Smooth muscle cell (in vitro differentiated cells): ENCODE measurements around the gene PFDN4. TPM values are rescaled to one million over a fixed set of nuclear protein-coding genes. Genes with fewer than 3 reads are reported as not detected.

ENCODE experiments used
- DNase-seq: peaks from one replicate; lab custom pipeline; 2025; ENCODE audit not compliant: unreplicated experiment; lab: John Stamatoyannopoulos, UW
- H2AFZ ChIP-seq: fragments of 200-600 bp; sonication (generic); 2 replicates; pipeline ENCODE4 v1.6.0; 2016; ENCODE audit warnings: antibody characterized with exemption, low read depth, mild to moderate bottlenecking
- H3F3A ChIP-seq: fragments of 200-600 bp; sonication (generic); 2 replicates; pipeline ENCODE4 v1.6.0; 2017; ENCODE audit warnings: antibody characterized with exemption, low read depth
- H3K27ac ChIP-seq: fragments of 200-600 bp; sonication (generic); 2 replicates; pipeline ENCODE4 v1.5.1; 2016; ENCODE audit warnings: low read depth, mild to moderate bottlenecking
- H3K27me3 ChIP-seq: fragments of 200-600 bp; sonication (generic); 2 replicates; pipeline ENCODE4 v1.6.1; 2016; ENCODE audit warnings: low read depth, mild to moderate bottlenecking
- H3K36me3 ChIP-seq: fragments of 200-600 bp; sonication (generic); 2 replicates; pipeline ENCODE4 v1.5.1; 2016; ENCODE audit warnings: low read depth
- H3K4me1 ChIP-seq: fragments of 200-600 bp; sonication (generic); 2 replicates; pipeline ENCODE4 v1.5.1; 2016; ENCODE audit warnings: low read depth
- H3K4me2 ChIP-seq: fragments of 200-600 bp; sonication (generic); 2 replicates; pipeline ENCODE4 v1.6.0; 2016; ENCODE audit warnings: mild to moderate bottlenecking
- H3K4me3 ChIP-seq: fragments of 200-600 bp; sonication (generic); 2 replicates; pipeline ENCODE4 v1.5.1; 2016; ENCODE audit warnings: mild to moderate bottlenecking
- H3K79me2 ChIP-seq: fragments of 200-600 bp; sonication (generic); 2 replicates; pipeline ENCODE4 v1.6.0; 2016; ENCODE audit warnings: low read depth, mild to moderate bottlenecking
- H3K9ac ChIP-seq: fragments of 200-600 bp; sonication (generic); 2 replicates; pipeline ENCODE4 v1.6.0; 2016; ENCODE audit warnings: low read depth
- H3K9me3 ChIP-seq: fragments of 200-600 bp; sonication (generic); replicated peaks from 2 replicates; pipeline ENCODE4 v1.5.1; 2016; ENCODE audit warnings: low read depth
- H4K20me1 ChIP-seq: fragments of 200-600 bp; sonication (generic); 2 replicates; pipeline ENCODE4 v1.6.0; 2016; ENCODE audit warnings: low read depth
- WGBS: methylation state at CpG from one replicate; pipeline ENCODE4 v1.1.7; 2016; ENCODE audit warnings: low lambda C conversion rate; 5-methylcytosine and 5-hydroxymethylcytosine counted together
- polyA plus RNA-seq: library from polyadenylated mRNA; unstranded; fragments of >200 nt; fragmentation: Nextera tagmentation; extraction: Ambion mirVana; gene quantifications from 2 replicates; pipeline ENCODE4 v1.2.1, GENCODE V29; 2016
- total RNA-seq: library from RNA; depleted of rRNA; stranded (reverse); fragments of >200 nt; gene quantifications from 2 replicates; pipeline ENCODE4 v1.2.3, GENCODE V29; 2014
- TF ChIP-seq, protein P1 (sequence below): fragments of 200-600 bp; sonication (generic); IDR thresholded peaks from 2 replicates; pipeline ENCODE4 v1.5.1; 2017; ENCODE audit warnings: borderline replicate concordance, mild to moderate bottlenecking, antibody characterized with exemption; ENCODE audit not compliant: insufficient read depth, poor library complexity, severe bottlenecking

PFDN4 gene
- total and polyA plus RNA-seq, 2 experiments from 2014 or later: 47.6 to 240 TPM

DNA sequence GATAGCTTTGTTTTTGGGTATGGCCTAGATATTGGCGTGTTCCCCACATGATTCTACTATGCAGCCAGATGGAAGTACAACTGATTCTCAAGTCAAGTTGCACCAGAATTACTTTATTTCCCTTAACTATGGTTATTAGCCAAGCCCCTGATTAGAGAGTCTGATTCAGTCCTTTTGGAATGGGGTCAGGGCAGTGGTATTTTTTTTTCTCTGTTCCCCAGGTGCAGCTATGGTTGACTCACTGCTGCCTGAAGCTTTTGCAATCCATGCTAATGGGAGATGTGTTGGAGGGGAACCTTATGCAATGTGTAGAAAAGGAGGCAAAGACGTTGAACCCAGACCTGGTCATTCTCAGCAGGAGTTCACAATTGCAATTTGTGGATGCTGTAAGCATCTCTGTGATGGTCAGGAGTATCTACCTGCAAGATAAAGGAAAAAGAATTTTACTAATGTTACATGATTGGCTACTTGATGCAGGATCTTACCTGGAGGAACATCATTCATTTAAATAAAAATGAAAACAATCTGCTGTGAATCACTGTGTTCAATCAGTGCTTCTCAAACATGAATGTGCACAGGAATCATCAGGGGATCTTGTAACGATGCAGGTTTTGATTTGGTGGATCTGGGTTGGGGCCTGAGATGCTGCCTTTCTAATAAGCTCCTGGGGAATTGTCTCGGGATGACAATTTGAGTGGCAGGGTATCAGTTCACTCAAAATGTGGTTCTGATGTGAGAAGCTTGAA lies 49.4 kb downstream of the PFDN4 start:
- TF ChIP-seq, protein P1, sequence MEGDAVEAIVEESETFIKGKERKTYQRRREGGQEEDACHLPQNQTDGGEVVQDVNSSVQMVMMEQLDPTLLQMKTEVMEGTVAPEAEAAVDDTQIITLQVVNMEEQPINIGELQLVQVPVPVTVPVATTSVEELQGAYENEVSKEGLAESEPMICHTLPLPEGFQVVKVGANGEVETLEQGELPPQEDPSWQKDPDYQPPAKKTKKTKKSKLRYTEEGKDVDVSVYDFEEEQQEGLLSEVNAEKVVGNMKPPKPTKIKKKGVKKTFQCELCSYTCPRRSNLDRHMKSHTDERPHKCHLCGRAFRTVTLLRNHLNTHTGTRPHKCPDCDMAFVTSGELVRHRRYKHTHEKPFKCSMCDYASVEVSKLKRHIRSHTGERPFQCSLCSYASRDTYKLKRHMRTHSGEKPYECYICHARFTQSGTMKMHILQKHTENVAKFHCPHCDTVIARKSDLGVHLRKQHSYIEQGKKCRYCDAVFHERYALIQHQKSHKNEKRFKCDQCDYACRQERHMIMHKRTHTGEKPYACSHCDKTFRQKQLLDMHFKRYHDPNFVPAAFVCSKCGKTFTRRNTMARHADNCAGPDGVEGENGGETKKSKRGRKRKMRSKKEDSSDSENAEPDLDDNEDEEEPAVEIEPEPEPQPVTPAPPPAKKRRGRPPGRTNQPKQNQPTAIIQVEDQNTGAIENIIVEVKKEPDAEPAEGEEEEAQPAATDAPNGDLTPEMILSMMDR: no peak
- Histone ChIP-seq H2AFZ (no peak overlapping the region), H3F3A (no peaks in the 10 kb centered on the region), H3K27ac (peak overlapping the region; percentile 28), H3K36me3 (no peaks in the 10 kb centered on the region), H4K20me1 (no peaks in the 10 kb centered on the region), H3K4me3 (no peak overlapping the region), H3K27me3 (no peaks in the 10 kb centered on the region), H3K4me2 (no peak overlapping the region), H3K9me3 (no peaks in the 10 kb centered on the region), H3K4me1 (no peaks in the 10 kb centered on the region), H3K79me2 (no peaks in the 10 kb centered on the region), H3K9ac (no peak overlapping the region)
- 69% methylated on average over 4 of the region's 4 CpGs for WGBS
- no peak for DNase-seq

DNA sequence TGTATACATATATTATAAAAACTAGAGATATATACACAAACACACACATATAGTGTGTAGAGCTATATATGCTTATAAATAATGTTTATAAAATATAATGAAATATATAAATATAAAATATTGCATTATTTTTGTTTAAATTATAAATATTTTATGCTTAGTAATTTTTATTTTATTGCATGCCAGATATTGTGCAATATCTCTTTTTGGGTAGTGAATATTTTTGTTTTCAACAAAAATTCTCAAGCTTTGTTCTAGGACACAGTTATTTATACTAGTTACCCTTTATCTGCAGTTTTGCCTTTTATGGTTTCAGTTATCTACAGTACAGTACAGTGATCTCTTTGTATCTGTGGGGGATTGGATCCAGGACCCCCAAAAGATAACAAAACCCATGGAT lies 52.2 kb downstream of the PFDN4 start:
- H4K20me1 ChIP-seq: no peaks in the 10 kb centered on the region
- no peaks in the 10 kb centered on the region for H3F3A ChIP-seq
- TF ChIP-seq, protein P1: no peak

DNA sequence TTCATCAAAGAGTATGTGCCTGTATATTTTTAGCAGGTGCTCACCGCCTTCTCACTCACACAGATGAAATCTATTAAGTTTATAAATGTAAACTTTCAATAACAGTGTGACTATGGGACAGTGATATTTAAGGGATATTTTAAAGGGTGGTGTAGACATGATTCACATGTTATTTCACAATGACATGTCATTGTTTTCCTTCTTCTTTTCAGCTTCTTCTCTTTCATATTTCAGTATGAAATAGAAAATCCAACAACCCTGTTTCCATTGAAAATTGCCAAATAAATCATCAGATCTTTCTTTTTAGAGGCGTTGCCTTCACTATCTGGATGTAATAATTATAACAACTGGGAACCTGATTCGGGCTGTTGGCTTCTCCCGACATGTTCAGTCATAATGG lies 54.8 kb downstream of the PFDN4 start:
- Histone ChIP-seq H3K27me3 (no peaks in the 10 kb centered on the region), H3K4me2 (no peak overlapping the region), H3K9me3 (no peaks in the 10 kb centered on the region), H3K27ac (no peak overlapping the region), H3F3A (no peaks in the 10 kb centered on the region), H4K20me1 (no peaks in the 10 kb centered on the region), H3K36me3 (no peaks in the 10 kb centered on the region), H3K9ac (no peak overlapping the region), H3K4me3 (no peak overlapping the region), H3K79me2 (no peaks in the 10 kb centered on the region), H2AFZ (no peak overlapping the region), H3K4me1 (peaks cover 11% of the 10 kb centered on the region)
- DNase-seq: no peak
- TF ChIP-seq, protein P1: no peak
- 94% methylated on average over 4 of the region's 4 CpGs for WGBS

More for the DNA sequence above, 52.2 kb downstream of the PFDN4 start:
- Histone ChIP-seq H3K9me3 (no peaks in the 10 kb centered on the region), H2AFZ (no peak overlapping the region), H3K79me2 (no peaks in the 10 kb centered on the region), H3K4me1 (no peaks in the 10 kb centered on the region), H3K4me3 (no peak overlapping the region), H3K27ac (no peak overlapping the region), H3K27me3 (no peaks in the 10 kb centered on the region), H3K4me2 (no peak overlapping the region), H3K36me3 (no peaks in the 10 kb centered on the region), H3K9ac (no peak overlapping the region)
- DNase-seq: no peak
